Measurements from ENCODE around the gene PHF2.

DNA sequence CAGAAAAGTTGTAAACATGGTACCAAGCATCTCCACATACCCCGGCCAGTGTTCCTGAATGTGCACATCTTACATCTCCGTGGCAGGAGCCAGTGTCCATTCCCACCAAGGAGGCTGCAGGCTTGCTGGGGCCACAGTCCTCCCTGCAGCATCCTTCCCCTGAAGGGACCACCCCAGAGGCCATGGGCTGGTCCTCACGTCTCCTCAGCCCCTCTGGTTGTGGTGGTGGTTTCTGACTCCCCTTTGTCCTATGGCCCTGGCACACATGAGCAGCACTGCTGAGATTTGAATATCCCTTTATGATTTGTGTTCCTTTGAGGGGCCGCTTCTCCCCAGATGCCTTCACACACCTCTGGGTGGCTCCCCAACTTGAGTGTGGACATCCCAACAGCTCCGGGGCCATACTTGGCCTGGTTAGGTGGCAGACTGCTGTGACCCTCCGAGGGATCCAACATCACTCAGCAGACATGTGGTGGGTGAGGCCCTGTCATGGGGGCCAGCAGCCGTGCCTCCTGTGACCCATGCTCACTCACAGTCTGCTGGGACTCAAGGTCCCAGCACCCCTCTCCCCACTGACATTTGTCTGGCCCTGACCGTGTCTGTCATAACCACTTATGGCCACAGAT, 14.3 kb downstream of the PHF2 start:
- TF ChIP-seq, protein P1, sequence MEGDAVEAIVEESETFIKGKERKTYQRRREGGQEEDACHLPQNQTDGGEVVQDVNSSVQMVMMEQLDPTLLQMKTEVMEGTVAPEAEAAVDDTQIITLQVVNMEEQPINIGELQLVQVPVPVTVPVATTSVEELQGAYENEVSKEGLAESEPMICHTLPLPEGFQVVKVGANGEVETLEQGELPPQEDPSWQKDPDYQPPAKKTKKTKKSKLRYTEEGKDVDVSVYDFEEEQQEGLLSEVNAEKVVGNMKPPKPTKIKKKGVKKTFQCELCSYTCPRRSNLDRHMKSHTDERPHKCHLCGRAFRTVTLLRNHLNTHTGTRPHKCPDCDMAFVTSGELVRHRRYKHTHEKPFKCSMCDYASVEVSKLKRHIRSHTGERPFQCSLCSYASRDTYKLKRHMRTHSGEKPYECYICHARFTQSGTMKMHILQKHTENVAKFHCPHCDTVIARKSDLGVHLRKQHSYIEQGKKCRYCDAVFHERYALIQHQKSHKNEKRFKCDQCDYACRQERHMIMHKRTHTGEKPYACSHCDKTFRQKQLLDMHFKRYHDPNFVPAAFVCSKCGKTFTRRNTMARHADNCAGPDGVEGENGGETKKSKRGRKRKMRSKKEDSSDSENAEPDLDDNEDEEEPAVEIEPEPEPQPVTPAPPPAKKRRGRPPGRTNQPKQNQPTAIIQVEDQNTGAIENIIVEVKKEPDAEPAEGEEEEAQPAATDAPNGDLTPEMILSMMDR (conservative IDR thresholded peaks at IDR 0.05; ENCODE audit: low read length) = no peak
- no peak for TF ChIP-seq EZH2phosphoT487 (IDR thresholded peaks at IDR 0.05; ENCODE audit: borderline replicate concordance, low read depth, low read length)
